ENCODE measurements around the gene SCAPER.
"Not testable (repeated sequence)": the region's sequence is repeated elsewhere in the genome, so short reads cannot be mapped to it uniquely, and the experiment has no call there.

DNA sequence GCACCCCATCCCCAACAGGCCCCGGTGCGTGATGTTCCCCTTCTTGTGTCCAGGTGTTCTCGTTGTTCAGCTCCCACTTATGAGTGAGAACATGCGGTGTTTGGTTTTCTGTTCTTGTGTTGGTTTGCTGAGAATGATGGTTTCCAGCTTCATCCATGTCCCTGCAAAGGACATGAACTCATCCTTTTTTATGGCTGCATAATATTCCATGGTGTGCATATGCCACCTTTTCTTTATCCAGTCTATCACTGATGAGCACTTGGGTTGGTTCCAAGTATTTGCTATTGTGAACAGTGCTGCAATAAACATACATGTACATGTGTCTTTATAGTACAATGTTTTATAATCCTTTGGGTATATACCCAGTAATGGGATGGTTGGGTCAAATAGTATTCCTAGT, 217.5 kb downstream of the SCAPER start:
- TF ChIP-seq POLR2A (IDR thresholded peaks at IDR 0.05; ENCODE audit: low read length); GATA1 (IDR thresholded peaks at IDR 0.05; ENCODE audit: low read depth, low read length): not testable (repeated sequence)
